ENCODE results near the gene GNPTG.

GNPTG gene

GRCh38 chr16:1351582-1352362 is at the start of gene GNPTG, which contains the start of gene TSR3:
TSS of gene GNPTG (plus strand) at chr16:1351931. CDS start at chr16:1351966, 35 bp downstream.
TSS of gene TSR3 (minus strand) at chr16:1351878. CDS start at chr16:1351804, 74 bp downstream.
- peak; percentile 88 to 92 for DNase-seq

GRCh38 chr16:1305823-1306222 is 45.9 kb upstream of the GNPTG start:
- DNase-seq, result no peak

- no peak for DNase-seq
Observed at GRCh38 chr16:1306334-1306733, 45.4 kb upstream of the GNPTG start.

GRCh38 chr16:1308036-1308976 is 43.4 kb upstream of the GNPTG start:
- DNase-seq, result no peak

- DNase-seq, result peak; percentile 92 to 99
Observed at GRCh38 chr16:1308977-1309885, 42.5 kb upstream of the GNPTG start, which contains the start of gene UBE2I. TSS of gene UBE2I (plus strand) at chr16:1309636. CDS start at chr16:1314031, 4,395 bp downstream.

- DNase-seq, result peak; percentile 72 to 73
Observed at GRCh38 chr16:1309888-1310831, 41.6 kb upstream of the GNPTG start.

GRCh38 chr16:1310832-1311200 is 40.9 kb upstream of the GNPTG start:
- DNase-seq, result no peak

GRCh38 chr16:1311212-1311737 is 40.5 kb upstream of the GNPTG start:
- DNase-seq, result no peak

GRCh38 chr16:1311738-1312466 is 39.8 kb upstream of the GNPTG start:
- DNase-seq, result peak; percentile 23 to 39

GRCh38 chr16:1312467-1312816 is 39.3 kb upstream of the GNPTG start:
- no peak for DNase-seq

- no peak for DNase-seq
Observed at GRCh38 chr16:1312903-1313302, 38.8 kb upstream of the GNPTG start.

- DNase-seq, result no peak
Observed at GRCh38 chr16:1313721-1314369, 37.9 kb upstream of the GNPTG start.

GRCh38 chr16:1314399-1315068 is 37.2 kb upstream of the GNPTG start:
- DNase-seq, result no peak

- no peak for DNase-seq
Observed at GRCh38 chr16:1315081-1316032, 36.4 kb upstream of the GNPTG start.

- no peak for DNase-seq
Observed at GRCh38 chr16:1316033-1316405, 35.7 kb upstream of the GNPTG start.

- no peak for DNase-seq
Observed at GRCh38 chr16:1317479-1318267, 34.1 kb upstream of the GNPTG start.

GRCh38 chr16:1318268-1318545 is 33.5 kb upstream of the GNPTG start:
- no peak for DNase-seq

- no peak for DNase-seq
Observed at GRCh38 chr16:1319041-1319440, 32.7 kb upstream of the GNPTG start.
